Breast epithelium (tissue), 3 donors: ENCODE measurements around the gene ALB.

Source experiments
- CTCF ChIP-seq, 3 donors: fragments of 450-650 bp; IDR thresholded peaks; one replicate each; pipeline ENCODE4 v1.5.1; 2016 to 2017; ENCODE audit warnings: antibody characterized with exemption in 3 of 3, mild to moderate bottlenecking in 3 of 3, moderate library complexity in 3 of 3
- POLR2A ChIP-seq: fragments of 450-650 bp; IDR thresholded peaks from one replicate; pipeline ENCODE4 v1.6.1; 2016; ENCODE audit warnings: antibody characterized with exemption, mild to moderate bottlenecking, moderate library complexity

GRCh38 chr4:73376976-73377375 is 27.1 kb upstream of the ALB start:
- TF ChIP-seq CTCF (IDR thresholded peaks at IDR 0.05) = no peak
- no peak for TF ChIP-seq POLR2A
